ENCODE data around the gene FAXDC2.

- TF ChIP-seq CTCF (IDR thresholded peaks at IDR 0.05; ENCODE audit: insufficient read depth, low read length) (no peak), POLR2AphosphoS5 (IDR thresholded peaks at IDR 0.05; ENCODE audit: low read depth) (no peak), SPI1 (IDR thresholded peaks at IDR 0.05; ENCODE audit: borderline replicate concordance, low read depth) (no peak), GABPA (IDR thresholded peaks at IDR 0.05; ENCODE audit: low read depth) (no peak)
Observed at GRCh38 chr5:154829181-154829588, 21.2 kb downstream of the FAXDC2 start.

Data from HL-60 (cell line).